ENCODE data around the gene ARL6IP5.

The ARL6IP5 gene

DNA sequence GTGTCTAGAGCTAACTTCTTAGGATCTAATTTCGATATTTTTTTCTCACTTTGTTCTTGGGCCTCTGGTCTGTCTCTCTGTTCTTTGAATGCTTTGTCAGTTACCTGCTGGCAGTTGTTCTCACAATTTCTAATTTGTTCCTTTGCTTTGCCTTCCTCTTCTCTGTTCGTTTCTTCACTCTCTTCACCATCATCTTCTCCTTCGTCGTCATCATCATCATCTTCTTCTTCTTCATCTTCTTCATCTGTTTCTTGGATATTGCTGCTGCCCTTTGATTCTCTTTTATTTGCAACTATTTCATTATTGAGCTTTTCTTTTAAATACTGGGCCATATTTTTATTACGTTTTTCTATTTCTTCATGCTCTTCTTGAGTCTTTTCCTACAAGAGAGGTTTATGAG, 34.9 kb downstream of the ARL6IP5 start:
- DNase-seq: no peak

DNA sequence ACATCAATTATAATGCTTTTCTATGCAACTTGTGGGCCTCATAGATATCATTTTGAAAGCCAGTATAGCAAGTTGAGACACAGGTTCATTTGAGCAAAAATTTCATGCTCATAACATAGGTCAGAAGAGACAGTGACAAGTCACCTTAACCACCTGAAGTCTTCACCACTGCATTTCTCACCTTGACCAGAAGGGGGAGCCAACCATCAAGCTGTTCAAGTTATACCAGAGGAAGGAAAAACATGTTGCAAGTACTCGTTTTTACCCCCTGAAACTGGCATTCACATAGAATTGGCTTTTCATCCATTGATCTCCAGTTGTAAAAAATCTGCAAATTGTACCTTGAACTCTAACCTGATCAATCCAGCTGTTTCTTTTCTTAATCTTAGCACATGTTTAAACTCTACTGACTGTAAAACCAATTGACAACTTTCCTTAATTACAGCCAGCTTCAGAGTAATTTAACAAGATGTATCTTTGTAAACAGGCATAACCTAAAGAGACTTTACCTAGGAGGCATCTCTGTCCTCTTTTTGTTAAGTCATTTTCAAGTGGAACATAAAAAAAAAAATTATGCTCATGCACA, 36.2 kb downstream of the ARL6IP5 start:
- peak; percentile 63 for DNase-seq

DNA sequence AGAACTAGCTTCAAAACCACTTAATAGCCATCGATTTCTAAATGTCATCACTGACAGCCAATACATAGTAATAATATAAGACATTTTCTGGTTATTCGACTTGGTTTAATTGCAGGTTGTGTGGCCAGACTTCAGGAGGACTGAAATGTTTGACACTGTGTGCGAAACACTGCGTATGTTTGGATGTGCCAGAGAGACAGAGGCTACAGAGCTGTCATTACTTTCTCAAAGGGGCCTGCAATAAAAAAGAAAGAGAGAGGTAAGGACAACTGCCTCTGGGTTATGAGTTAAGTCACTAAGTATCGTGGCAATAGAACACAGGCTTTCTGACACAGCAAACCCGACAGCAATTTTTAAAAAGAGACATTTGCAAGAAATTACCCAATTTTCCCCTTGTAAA, 36.8 kb downstream of the ARL6IP5 start:
- no peak for DNase-seq

DNA sequence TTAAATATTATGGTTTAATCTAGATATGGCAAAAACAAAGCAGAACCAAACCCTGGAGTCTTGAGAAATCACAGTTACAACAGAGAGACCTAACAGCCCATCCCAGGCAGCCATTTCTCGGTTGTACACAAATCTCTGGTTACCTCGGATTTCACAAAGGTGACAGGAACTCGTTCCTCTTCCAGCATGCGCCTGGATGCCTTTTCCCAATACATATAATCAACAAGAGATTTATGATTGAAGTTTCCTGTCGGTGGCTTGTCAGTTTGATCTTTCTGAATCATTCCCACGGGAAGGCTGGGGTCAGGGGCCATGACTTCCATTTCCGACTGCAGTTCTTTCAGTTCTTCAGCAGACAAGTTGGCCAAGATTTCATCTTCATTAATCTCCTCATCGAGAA, 37.2 kb downstream of the ARL6IP5 start:
- no peak for DNase-seq

DNA sequence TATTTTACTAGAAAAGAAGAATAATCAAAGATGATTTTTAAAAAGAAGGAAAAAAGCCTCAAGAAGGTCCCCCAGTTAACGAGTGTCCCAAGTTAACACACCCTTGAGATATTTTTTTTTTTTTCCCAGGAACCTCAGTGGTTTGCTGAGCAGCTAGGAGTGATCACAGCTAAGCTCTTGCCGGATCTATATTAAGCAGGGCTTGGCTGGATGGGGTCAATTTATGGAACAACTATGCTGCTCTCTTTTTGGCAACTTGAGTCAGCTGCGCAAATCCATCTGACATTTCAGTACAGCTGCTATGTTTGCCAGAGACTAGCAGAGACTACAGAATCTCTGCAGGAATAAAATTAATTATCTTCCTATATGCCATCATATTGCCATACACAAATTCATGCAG, 37.7 kb downstream of the ARL6IP5 start, which contains the start of gene LMOD3:
Gene LMOD3 (minus strand): TSS at position 193 of the 400 bp plus-strand sequence. CDS start 209 bp downstream, outside the sequence.
- no peak for DNase-seq

DNA sequence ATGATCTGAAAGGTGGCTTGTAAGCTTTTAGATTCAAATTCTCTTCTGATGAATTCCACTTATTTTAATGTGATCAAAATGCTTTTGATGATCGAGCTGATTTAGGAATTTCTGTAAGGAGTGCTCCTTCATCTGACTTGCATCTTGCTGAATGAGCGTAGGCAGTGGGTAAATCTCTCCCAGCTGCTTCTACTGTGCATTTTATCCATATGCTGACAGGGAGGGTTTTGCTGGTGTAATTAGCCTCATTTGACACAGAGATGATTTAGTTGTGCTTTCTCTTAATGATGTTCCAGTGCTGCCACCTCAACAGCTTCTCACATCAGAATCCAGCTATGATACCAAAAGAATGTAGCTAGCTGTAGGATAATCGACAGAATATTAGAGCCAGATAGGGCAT, 41.5 kb downstream of the ARL6IP5 start:
- no peak for DNase-seq

DNA sequence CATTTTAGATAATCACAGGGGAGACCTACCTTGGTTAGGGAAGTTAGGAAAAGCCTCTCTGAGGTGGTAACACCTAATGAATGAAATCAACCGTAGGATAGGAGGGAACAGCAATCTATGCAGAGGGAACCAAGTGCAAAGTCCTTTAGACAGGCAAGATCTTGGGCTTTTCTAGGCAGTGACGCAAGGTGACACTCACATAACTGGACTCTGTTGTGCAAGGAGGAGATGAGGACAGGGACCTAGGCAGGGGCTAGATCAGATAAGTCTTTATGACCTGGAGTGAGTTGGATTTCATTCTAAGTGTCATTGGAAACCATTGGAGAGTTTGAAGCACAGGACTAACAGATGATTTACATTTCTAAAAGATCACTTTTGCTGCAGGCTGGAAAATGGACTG, 42.3 kb downstream of the ARL6IP5 start:
- no peak for DNase-seq

DNA sequence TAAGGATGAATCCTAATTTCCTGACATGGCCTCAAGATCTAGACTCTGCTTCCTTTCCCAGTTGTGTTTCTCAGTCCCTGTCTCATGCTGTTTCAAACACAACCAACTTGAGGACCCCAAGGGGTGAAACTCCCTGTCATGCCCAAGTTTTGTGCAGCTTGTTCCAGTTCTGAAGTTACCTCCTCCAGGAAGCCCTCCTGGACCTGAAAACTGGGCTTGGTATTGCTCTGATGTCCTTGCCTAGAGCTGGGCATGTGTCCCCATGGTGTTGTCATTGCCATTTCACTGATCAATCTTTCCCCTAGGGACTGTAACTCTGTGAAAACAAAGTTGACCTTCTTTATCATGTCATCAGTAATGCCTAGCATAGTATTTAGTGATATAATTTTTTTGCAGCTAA, 43.8 kb downstream of the ARL6IP5 start:
- DNase-seq: no peak

DNA sequence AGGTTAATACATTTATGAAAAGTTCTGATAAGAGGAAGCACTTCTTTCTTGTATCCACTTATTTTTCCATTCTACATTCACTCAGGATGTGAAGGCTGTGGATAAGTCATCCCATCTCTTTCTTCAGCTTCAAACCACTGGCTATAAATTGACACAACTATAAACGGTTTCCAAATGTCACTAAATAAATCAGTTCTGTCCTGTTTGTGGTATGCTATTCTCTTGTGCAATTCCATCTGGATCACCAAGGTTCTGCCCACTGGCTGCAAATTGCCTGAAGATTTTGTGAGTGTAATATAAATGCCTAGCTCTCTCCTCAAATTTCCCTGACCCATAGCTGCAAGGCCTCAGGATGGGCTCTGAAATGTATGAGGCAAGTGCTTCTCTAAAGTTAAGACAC, 44.8 kb downstream of the ARL6IP5 start:
- no peak for DNase-seq

DNA sequence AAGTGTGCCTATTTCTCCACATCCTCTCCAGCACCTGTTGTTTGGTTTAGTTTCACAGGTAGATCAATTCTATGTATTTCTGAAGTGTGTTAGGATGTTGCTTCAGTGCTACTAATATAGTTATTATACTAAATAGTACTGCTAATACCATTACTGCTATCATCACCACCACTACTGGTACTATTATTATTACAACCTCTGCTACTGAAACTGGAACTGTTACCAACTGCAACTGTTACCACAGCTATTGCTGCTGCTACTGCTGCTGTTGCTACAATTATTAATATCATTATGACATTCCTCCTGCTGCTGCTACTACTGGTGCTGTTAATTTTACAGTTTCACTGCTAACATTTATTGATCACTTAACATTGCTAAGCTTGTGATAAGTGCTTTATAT, 46.0 kb downstream of the ARL6IP5 start:
- DNase-seq: no peak

DNA sequence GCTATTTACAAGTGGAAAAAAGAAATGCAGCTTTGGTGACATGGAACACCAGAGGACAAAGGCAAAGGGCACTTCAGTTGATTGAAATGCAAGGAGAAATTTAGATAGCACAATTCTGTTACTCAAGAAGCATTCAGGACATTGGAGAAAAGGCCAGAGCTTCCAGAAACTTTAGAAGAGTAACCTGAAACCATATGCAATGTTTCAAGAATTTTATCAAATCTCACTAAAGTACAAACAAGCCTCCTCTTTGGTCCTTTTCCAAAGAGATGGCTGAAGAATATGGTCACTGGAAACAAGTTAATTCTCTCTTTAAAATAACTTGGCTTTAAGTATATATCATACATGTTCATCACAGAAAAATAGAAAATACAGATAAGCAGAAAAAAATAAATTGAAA, 52.3 kb downstream of the ARL6IP5 start:
- no peak for DNase-seq

DNA sequence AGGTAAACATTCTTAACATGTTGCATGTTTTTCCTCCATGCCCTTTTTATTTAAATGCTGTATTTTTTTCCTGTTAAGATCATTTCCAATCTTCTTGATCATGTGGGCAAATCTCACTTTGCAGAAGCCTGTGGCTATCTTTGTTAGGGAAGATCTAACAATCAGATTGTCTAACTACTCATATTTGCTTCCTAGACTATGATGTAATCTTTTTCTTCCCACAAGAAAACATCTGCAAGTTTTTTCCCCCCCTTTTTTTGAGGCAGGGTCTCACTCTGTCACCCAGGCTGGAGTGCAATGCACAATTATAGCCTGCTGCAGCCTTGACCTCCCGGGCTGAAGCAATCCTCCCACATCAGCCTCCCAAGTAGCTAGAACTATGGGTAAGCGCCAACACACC, 52.7 kb downstream of the ARL6IP5 start:
- no peak for DNase-seq

DNA sequence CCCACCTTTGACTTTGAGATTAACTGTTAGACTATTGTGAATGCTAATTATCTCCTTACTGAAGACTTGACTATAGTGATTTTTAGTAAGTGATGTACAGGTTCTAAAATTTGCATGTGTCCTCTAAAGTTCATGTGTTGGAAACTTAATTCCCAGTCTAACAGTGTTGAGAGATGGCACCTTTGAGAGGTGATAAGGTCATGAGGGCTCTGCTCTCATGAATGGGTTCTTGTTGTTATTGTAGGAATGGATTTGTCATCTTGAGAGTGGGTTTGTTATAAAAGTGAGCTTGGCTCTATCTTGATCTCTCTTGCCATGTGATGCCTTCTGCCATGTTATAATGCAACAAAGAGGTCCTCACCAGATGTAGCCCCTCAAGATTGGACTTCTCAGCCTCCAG, 56.6 kb downstream of the ARL6IP5 start:
- DNase-seq: no peak

DNA sequence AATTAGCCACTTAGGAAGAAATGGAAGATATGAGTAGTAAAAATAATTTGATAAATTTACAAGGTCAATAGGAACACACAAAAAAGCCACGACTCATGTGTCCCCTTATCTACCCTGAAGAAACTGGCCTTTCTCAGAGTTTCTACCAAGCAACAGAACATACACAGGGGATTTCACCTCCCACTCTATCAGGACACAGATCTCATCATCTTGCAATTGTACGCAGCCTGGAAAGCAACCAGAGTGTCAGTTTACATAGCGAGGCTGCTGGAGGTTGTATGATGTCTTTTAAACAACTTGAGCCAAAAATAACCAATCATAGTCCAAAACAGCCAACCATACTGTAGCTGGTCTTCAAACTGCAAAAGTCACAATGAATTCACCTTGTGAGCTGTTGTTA, 57.4 kb downstream of the ARL6IP5 start:
- DNase-seq: no peak

DNA sequence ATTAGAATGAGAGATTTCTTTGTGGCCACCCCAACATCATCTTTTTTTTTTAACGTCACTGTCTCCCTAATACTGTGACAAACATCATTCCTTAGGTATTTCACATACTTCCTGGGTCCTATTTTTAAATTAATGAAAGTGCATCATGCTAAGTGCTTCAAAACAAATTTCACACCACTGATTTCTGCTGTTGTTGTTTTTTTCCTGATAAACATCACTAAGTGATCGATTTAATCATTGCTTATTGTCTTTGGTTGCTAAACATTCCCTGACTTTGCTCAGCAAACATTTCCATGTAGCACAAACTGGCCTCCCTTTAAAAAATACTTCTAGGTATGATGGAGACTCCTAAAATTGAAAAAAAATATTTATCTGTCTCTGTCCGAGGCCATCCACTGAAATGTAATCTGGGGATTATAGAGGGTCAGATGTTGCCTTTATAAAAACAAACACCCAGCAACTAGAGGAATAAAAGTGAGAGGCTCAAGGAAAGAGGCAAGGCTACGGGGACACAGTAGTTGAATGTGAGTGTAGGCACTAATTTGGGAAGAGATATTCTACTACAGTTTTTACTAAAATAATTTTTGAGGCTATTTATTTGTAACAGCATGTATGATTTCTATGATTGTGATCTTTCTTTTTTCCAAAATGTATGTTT, 58.2 kb downstream of the ARL6IP5 start:
- DNase-seq: no peak

DNA sequence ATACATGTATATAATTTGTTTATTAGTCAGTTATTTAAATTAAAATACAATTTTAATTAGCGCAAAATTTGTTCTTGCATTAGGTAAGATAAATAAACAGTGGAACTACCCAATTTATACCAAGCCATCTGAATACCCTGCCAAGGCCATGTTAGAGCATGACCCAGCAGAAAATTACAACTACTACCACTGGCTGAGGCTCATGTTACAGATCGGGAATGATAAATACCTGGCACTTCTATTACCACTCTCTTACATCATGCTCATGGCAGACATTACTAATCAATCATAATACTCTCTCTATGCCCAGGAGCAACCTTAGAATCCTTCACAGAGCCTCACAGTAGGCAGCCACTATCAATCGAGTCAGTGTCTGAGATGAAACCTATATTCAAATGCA, 58.9 kb downstream of the ARL6IP5 start:
- DNase-seq: no peak

DNA sequence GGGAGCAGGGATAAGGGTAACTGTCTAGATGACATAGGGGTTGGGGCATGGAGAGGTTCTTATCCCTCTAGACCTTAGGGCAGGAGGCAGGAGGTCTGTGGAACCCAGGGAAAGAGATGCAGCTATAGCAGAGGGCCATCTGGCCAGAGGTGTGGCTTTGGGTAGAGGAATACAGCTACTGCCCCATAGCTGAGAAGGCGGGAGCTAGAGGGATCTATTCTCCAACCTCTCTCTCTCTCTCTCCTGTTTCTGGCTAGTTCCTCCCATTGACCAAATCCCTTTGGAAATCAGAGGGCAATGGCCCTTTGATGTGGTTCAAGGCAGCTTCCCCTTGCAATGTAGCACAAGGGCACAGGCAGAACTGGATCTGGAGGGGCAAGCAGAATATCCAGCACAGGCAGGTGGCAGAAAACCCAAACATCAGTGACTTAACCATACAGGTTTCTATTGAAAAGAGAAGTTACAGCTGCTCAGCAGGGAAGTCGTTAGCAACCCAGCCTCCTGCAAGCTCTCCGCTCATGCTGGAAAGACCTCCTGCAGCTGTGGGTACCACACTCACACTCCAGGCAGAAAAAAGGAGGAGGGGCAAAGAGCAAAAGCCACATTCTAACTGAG, 60.0 kb downstream of the ARL6IP5 start:
- no peak for DNase-seq

DNA sequence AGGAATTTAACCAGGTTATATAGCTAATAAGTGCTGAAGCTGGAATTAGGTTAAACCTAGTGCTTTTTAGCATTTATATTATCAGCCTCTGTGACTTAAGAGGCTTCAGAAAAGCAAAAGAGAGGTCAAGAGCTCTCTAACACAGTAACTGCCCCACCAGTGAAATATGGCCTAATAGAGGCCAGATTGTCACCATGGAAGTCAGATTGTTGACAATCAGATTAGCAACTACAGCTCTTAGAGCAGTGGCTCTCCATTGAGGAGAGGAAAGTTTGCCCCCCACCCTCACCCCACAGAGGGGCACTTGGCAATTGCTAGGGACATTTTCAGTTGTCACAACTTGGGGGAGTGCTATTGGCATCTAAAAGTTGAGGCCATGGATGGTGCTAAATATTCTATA, 61.0 kb downstream of the ARL6IP5 start:
- DNase-seq: no peak

DNA sequence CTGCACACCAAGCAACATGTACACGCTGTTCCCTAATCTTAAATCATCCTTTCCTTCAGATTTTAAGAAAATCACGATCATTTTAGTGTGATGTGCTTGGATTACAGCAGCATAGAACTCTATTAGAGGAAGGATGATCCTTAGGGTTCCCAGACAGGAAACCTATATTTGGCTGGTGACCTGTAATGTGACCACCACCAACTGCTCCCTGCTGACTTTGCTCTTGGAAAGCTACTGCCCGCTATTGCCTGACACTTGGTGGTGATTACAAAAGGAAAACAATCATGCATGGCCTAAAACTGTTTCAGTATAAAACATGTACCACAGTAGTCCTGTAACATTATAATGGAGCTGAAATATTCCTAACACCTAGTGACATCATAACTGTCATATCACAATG, 64.8 kb downstream of the ARL6IP5 start:
- DNase-seq: no peak

Measured in right forelimb (tissue), 1 donor.